ENCODE results near the gene KRT3.

KRT3 gene

DNA sequence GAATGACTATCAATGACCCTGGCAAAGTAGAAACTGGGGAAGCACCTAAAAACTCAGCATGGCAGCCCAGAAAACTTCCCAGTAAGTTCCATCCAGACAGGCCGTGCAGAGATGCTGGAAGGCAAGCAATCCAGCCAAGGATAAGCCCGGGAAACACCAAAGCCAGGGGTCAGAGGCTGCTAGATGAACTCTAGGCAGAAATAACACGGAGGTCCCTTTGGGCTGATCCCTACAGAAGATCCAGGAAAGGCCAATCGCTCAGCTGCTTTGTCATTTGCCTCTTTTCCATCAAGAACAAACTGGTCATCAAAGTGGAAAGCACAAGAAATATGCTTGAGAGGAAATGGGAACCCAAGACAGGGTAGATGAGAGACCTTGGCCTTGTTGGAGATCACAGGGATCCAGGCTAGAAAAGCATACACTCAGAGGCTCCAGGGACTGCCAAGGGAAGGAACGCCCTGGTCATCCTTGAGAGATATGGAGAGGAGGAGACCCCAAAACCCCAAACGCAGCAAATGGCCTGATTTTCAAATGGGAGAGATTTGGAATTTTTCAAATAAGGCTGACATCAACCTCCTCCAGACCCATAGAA is 31.7 kb upstream of the KRT3 start:
- DNase-seq (ENCODE audit: low read depth, low spot score), result no peak

DNA sequence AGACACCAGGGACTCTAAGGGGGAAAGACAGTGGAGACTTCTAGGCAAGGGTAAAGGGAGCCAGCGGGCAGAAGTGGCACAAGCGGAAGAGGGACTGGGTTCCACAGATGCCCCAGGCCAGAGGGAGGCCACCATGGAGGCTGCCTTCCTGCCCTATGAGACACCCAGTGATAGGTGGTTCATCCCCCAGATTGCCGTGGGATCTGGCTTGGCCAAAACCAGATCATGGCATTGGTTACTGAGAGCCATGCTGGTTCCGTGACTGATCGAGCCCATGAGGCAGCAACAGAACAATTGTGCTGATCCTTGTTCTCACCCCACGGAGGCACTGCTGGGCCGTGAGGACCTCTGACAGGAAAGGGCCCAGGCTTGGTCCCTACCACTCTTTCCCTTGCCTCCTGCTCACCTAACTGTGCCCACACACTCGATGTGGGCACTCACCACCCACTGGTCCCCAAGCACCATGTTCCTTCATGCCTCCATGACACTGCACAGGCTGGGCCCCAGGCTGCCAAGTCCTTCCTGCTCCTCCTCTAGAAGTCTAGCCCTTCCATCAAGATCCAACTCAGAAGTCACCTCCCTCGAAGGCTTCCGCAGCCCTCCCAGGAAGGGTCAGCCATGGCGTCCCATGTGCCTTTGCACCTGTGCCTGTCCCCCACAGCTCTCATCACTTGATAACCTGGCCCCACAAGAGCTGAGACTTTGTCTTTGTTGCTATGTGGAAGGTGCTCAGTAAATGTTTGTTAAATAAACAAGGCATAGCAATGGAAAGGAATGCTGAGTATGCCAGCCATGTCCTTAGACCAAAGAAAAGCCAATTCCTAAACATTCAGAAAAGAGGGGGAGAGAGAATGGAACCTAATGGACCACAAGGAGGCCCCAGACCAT is 30.9 kb upstream of the KRT3 start:
- no peak for DNase-seq (ENCODE audit: low read depth, low spot score)

DNA sequence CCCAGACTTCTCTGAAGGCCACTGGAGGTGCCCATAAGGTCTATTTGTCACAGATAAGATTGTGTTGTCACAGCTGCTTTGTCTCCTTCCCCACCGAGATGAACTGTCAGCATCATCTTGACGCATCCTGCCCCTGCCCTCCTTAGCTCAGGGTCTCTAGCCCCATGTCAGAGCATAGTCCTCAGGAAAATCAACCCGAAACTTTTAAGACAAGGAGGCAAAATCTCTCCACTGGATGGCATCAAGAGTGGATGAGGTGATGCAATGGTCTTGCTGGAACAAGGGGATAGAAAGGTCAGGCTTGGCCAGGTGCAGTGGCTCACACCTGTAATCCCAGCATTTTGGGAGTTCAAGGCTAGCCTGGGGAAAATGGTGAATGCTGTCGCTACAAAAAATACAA is 30.0 kb upstream of the KRT3 start:
- DNase-seq (ENCODE audit: low read depth, low spot score), result no peak

DNA sequence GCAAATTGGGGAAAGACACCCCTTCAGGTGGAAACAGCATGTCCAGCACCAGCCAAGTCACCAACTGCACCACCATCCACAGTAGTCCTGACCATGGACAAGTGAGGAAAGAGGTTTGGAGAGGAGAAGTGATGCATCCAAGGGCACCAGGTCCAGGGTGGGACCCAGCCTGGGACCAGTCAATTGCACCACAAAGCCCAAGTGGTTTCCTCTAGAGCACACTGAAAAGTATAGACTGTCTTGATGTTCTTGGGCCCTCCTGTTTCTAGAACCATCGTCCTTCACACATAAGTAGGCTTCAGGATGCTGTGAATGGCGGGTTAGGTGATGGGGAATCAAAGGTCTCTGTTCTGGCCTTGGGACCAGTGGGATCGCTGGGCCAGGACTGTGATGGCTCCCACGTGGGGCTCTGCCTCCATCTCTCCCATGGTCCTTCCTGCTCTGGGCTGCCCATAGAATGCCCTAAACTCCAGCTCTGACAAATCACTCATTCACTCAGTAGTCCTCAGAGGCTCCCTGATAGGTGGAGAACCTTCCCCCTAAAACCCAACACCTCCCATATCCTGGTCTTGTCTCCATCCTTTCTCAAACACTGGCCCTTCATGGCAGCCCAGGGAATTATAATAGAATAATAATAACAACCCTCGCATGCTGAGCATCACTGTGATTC is 29.0 kb upstream of the KRT3 start:
- no peak for DNase-seq (ENCODE audit: low read depth, low spot score)

DNA sequence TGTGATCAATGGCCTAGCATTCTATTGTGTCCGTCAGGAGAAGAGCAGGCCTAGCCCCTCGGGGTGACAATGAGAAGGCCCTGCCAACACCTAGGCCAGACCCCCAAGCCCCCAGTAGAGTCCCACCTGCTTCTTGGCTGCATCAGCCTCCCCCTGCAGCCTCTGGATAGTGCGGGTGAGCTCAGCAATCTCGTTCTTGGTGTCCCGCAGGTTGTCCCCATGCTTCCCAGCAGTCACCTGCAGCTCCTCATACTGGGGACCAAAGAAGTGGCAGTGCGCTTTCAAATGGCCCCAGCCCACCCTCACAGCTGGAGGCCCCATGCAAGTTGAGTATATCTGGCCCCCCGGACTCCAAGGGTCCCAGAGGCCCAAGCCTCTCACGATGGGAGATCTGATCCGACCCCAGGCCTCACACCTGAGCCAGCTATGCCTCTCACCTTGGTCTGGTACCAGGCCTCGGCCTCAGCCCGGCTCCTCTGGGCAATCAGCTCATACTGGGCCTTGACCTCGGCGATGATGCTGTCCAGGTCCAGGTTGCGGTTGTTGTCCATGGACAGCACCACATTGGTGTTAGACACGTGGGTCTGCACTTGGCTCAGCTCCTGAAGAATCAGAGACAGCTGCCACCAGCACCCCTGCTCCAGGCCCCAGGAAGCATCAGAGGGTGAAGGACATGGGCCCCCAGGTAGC is 28.0 kb upstream of the KRT3 start:
- DNase-seq (ENCODE audit: low read depth, low spot score), result no peak

DNA sequence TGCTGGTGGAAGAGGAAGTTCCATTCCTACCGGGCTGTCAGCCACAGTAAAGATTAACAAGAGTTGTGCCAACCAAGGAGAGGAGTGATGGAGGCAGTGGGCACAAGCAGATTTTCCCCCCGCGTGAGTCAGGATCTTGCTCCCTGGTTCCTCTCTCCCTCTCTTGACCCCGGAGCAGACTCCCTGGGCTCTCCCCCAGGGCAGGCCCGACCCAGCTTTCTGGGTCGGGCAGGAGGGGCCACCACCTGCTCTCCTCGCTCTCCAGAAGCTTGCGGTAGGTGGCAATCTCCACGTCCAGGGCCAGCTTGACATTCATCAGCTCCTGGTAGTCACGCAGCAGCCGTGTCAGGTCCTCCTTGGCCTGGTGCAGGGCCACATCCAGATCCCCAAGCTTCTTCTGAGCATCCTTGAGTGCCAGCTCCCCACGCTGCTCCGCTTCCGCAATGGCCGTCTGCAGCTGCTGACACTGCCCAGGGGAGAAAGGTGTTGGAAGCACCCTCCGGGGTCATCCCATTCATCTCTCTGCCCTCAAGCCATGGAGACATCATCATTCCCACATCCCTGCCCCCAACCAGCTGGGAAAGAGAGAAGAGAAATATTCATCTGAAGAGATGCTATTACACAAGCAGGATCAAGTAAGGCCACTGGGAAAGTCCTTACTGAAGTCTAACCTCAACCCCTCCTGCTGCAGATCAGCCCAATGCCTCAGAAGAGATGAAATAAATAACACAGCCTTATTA is 27.0 kb upstream of the KRT3 start:
- DNase-seq (ENCODE audit: low read depth, low spot score), result no peak

DNA sequence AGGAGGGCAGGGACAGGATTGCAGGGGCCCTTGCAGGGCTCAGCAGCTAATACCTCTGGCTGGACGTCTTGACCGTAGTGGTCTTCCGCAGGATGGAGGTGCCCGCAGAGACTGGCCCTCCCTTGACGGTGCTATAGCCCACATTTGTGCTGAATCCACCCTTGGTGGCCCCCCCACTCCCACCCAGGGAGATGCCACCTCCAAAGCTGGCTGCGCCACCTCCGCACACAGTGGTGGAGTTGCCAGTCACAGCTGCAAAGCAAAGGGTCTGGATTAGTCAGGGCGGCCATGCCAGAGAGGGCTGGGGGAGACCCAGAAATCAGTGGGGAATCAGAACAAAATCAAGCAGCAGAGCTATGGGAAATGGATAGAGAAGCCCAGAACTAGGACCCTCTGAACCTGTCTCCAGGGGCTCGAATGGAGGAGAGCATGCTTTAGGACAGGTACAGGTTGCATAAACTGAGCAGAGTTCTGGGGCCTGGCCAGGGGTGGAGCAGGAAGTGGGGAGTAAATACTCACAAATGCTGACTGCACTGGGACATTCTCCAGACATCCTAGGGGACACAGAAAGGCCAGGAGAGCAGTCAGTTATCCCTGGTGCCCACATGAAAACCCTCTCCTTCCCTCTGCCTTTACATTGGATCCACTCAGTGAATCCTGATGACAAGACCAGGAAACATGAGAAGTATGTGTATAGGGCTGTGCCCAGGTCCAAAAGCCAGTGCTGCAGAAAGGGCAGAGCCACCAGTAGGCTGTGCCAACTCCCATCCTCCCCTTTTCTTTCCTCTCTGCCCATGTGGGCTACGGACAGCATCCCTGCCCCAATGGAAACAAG is 26.1 kb upstream of the KRT3 start:
- no peak for DNase-seq (ENCODE audit: low read depth, low spot score)

DNA sequence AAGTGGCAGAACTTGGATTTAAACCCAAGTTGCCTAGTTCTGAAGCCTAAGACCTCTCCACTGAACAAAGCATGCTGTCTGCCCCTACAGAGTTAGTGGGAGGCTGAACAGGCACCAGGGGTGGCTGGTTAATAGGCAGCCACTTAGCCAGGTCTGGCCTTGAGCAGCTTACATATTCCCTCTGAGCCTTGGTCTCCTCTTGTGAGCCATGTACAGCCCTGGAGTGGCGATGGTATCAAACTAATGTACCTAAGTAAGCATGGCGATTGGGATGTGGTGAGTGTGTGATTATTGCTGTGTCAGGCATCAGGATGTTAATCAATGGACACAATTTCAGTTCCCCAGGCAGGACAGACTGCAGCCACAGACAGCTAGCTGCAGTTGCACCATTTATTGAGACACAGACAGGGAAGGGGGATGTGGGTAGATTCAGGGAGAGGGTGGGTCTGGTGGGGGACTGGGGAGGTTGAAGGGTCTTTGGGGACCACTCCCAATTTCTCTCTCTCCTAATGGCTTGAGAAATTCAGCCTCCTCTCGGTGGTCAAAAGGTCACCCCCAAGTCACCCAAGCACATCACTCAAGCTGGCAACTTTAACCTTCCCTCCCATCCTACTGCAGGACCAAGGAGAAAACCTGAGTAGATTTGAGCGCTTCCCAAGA is 25.3 kb upstream of the KRT3 start:
- DNase-seq (ENCODE audit: low read depth, low spot score), result no peak

DNA sequence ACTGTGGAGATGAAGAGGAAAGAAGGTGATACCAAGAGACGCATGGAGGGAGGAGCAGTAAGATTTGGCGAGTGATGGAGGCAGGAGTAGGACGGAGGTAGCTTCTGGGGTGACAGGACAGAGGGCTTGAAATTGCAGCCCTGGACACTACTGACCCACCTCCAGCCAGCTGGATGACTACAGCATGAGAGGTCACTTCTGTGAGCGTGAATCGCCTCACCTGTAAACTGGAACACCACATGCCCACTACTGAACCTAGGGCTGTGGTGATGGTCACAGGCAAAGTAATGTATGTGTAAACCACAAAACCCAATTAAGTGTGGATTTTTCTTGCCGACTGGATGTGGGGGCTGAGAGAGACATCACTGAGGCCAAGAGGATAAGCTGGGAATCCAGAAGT is 24.6 kb upstream of the KRT3 start:
- DNase-seq (ENCODE audit: low read depth, low spot score), result no peak

DNA sequence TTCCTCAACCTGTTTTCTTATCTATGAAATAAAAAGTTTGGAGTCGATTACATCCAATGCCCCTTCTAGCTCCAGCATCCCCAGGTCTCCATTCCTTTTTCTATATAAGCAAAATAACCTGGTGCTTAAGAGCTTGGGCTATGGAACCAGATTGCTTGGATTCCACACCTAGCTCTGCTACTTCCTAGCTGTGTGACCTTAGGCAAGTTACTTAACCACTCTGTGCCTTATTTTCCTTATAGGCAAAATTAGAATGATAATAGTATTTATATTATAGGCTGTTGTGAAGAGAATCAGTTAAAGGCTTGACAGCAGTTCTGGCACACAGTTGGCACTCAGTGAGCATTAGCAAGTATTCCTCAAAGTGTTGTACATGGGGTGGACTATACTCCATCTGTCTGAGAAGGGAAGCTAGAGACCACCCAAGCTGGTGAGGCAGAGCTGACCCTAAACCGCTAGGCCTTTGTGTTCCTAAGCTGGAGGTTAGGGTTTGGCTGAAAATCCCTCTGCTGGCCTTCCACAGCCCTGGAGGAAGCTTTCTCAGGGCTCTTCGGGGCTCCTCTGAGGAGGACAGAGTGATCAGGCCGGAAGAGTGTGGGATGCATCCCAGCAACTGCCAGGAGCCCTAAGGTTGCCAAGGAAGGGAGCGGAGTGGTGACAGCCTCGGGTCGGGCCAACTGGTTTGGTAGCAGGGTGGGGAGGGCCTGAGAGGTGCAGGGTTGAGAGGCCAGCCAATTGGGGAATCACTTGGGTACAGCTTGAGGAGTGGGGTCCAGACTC is 24.0 kb upstream of the KRT3 start:
- DNase-seq (ENCODE audit: low read depth, low spot score), result no peak

DNA sequence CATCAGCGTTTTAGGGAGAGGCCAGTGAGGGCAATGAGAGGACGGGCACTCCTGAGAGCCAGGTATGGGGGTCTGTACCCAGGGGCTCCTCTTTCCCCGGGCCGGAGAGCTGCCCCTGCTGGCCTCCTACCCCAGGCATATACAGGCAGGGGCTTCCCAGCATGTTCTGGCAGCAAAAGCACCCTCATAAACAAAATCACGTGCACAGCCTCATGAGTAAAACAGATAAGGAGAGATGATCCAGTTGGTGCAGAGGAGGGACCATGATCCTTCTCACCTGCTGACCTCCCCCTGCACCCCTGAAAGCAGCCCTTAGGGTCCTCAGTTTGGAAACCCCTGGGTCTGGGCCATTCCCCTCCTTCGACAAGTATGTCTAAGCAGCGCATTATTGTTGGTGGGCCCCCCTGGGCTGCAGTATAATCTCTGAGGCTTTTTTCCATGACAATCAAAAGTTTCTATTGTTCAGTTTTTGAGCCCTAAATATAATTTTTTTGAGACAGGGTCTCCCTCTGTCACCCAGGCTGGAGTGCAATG is 23.0 kb upstream of the KRT3 start:
- DNase-seq (ENCODE audit: low read depth, low spot score), result no peak

DNA sequence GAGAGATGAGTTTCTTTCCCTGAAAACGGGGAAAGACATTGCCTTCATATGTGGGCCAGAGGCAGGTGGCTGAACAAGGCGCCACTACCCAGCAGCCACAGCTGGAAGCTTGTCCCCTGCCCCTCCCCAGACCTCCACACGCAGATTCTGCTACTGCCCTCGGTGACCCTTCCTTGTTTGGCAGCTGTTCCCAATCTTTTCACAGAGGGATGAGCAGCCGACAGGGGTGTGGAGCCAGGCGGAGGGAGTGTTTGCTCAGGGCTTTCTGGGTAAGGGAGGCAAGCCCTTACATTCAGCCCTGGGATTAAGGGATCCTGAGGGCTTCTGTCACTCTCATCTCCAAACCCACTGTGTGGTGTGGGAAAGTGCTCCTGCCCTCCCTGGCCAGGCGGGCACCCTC is 22.5 kb upstream of the KRT3 start:
- DNase-seq (ENCODE audit: low read depth, low spot score), result no peak

DNA sequence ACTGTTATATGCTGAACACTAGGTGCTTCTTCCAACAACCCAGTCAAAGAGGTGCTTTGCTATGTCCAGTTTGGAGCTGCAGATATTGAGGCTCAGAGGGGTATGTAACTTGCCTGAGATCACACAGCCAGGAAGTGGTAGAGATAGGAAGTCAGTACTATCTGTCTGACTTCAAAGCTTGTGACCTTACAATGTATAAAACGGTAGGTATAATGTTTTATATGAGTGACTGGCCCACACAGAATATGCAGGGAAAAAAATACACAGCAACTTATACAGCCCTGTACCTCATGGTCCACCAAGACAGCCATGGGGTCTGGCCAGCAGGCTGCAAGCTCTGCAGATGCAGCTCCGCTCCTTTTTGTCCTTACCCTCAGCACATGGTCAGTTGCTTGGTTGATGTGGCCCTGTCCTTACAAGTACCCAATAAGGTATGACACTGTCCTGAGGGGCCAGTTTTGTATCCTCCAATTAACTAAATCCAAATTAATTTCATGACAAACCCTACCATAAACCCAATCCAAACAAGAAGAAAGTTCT is 21.9 kb upstream of the KRT3 start:
- no peak for DNase-seq (ENCODE audit: low read depth, low spot score)

DNA sequence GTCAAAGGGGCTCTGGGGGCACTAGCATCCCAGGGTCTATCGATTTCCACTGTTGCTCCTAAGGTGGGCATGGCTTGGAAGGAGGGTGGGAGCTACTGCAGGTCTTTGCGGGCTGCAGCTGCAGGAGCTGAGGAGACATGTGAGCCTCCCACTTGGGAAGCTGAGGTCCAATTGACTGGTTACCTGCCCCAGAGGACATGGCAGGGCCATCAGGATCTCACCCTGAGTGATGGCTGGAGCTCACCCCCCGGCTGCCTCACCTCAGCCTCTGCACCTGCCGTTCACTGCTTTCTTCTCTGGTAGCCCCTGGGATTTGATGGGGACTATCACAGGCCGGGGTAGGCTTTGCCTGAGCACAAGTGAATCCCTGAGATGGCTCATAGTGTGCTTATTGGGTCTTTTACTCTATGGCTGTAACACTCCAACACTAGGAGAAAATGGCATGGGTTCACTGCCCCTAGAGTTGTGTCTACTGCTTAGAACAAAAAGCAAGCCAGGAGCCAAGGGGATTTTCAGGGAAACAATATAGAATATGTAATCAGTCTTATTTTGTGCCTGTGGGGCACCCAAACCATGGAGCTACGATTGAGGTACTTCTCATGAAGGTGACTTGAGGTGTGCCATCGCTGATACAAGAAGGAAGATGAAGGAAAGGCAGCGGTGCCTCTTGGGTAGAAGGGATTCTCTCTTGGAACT is 21.2 kb upstream of the KRT3 start:
- no peak for DNase-seq (ENCODE audit: low read depth, low spot score)

DNA sequence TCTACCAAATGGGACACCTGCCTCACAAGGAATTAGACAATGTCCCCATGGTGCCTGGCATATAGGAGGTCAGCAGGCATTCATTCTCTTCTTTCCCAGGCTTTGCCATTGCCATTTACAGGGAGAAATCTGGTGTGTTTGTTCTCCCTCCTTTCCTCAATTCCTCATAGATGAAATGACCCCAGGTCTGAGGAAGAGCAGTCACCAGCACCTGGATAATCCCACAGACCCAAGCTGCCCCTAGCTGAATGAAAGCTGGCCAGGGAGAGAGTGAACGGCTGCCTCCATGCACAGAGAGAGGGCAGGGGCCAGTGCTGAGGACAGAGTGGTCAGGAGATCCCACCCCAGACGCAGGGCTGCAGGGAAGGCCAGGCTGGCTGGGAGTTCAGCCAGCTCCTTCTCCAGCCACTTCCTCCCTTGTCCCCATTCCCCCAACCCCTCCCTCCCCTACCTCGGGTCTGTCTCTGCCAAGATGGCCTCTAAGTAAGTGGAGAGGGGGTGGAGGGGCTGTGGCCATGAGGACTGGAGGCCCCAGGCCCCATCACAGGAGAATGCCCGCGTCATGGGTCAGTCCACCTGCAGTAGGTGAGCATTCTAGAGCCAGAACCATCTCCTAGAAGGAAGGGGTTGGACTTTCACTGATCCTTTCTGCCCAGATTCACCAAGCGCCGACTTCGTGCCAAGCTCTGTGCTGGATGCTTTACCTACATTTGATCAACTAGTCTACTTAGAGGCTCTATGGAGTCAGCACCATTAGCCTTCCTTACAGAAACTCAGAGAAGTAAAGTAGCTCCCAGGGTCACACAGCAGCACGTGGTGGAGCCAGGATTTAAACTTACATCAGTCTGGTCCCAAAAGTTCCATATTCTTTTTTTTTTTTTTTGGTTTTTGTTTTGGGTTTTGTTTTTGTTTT is 20.0 kb upstream of the KRT3 start:
- no peak for DNase-seq (ENCODE audit: low read depth, low spot score)

DNA sequence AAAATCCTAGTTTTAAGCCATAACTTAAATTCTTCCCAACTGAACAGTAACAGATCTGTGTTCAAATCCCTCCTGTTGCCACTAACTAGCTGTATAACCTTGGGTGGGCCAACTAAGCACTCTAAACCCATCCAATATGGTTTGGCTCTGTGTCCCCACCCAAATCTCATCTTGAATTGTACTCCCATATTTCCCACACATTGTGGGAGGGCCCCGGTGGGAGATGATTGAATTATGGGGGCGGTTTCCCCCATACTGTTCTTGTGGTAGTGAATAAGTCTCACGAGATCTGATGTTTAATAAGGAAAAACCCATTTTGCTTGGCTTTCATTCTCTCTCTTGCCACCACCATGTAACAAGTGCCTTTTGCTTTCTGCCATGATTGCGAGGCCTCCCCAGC is 19.2 kb upstream of the KRT3 start:
- DNase-seq (ENCODE audit: low read depth, low spot score), result no peak

DNA sequence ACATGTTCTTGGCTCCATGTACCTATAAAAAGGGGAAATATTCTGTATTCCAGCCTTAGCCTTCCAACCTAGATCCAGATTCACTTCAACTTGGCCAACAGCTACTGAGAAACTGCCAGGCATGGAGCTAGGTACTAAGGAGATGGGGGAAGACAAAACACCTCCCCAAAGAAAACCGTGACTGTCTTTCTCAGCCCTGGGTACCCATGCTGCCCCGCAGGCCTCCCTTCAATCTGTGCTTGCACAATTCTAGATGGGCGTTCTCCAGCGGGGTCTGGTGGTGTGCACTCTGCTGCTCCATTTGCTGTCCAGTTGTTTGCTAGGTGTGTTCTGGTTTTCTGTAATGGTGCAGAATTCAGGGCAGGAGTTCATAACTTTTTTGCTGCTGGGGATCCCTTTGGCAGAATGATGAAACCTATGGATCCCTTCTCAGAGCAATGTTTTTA is 18.8 kb upstream of the KRT3 start:
- no peak for DNase-seq (ENCODE audit: low read depth, low spot score)
